ENCODE results near the gene SNX9. TPM values are rescaled to one million over a fixed set of nuclear protein-coding genes. Genes with fewer than 3 reads are reported as not detected.

Gene SNX9
- polyA plus RNA-seq, 2 of the 4 experiments (the other 2 are of a cell fraction) = 13.9 to 29.8 TPM

DNA sequence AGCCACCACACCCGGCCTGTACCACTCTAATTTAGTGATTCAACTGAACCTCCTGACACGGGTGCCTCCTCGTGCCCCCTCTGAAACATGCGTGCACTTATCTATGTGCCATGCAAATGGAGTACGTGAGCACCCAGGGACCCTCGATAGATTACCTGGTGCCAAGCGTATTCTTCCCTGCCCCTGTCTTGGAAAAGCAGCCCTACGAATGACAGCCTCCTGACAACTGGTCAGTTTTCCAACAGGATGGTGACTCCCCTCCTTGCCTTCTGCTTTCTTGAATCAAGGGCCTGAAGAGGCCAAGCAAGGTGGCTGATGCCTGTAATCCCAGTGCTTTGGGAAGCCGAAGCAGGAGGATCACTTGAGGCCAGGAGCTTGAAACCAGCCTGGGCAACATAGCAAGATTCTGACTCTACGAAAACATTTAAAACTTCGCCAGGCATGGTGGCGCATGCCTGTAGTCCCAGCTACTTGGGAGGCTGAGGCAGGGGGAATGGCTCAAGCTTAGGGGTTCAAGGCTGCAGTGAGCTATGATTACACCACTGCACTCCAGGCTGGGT, 133.2 kb downstream of the SNX9 start:
- CTCF ChIA-PET = interaction anchor here (1.1 to 1.6 kb wide), 2 partner anchors 19 to 116 kb away, joined by 3 to 9 read pairs; no protein-coding TSS in a partner anchor
- POLR2A ChIA-PET = no interaction called here

DNA sequence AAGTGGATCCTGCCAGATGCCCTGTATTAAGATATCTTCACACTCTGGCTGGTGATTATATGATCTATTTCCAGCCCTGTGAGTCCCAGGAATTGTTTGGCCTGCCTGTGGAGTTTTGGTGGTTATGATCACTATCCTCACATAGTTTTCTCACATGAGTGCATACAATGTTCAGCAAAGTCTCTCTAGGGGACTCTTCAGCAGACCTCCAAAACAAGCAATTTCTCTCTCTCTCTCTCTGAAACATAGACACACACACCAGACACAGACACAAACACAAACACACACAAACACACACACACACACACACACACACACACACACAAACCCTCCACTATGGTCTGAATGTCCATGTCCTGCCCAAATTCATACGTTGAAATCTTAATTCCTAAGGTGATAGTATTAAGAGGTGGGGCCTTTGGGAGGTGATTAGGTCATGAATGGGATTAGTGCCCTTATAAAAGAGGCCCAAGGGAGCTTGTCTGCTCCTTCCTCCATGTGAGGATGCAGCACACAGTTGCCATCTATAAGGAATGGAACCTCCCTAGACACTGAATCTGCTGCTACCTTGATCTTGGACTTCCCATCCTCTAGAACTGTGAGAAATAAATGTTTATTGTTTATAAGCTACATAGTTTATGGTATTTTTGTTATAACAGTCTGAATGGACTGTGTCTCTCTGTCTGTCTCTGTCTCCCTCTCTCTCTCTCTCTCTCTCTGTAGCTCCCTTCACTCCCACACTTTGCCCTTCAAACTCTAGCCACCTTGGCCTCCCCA, 136.6 kb downstream of the SNX9 start:
- Histone ChIP-seq H3K27ac (no peak overlapping the region), H3K4me1 (no peaks in the 10 kb centered on the region), H3K4me3 (no peak overlapping the region), H3K9me3 (peaks cover 24% of the 10 kb centered on the region), H3K4me2 (no peak overlapping the region)
- 0% methylated on average over 1 of the region's 1 CpG for WGBS (ENCODE audit: missing lambda C conversion rate)
- ATAC-seq (no peak), FAIRE-seq (no peak), DNase-seq (ENCODE audit: low read depth in 1 of 2, low spot score in 1 of 2) (no peak)
- TF ChIP-seq BHLHE40 (IDR thresholded peaks at IDR 0.05; ENCODE audit: low read depth, low read length) = no peak
- POLR2A ChIA-PET = no interaction called here
- CTCF ChIA-PET = no interaction called here

More for the DNA sequence above, 133.2 kb downstream of the SNX9 start:
- ATAC-seq = no peak
- no peak for DNase-seq (ENCODE audit: low read depth in 1 of 2, low spot score in 1 of 2)
- Histone ChIP-seq H3K4me1 (no peaks in the 10 kb centered on the region), H3K9me3 (peaks cover 24% of the 10 kb centered on the region), H3K4me2 (no peak overlapping the region), H3K4me3 (no peak overlapping the region), H3K27ac (no peak overlapping the region)
- FAIRE-seq = no peak
- WGBS (ENCODE audit: missing lambda C conversion rate) = 83% methylated on average over 9 of the region's 12 CpGs
- TF ChIP-seq ZC3H11A (IDR thresholded peaks at IDR 0.05) = no peak

DNA sequence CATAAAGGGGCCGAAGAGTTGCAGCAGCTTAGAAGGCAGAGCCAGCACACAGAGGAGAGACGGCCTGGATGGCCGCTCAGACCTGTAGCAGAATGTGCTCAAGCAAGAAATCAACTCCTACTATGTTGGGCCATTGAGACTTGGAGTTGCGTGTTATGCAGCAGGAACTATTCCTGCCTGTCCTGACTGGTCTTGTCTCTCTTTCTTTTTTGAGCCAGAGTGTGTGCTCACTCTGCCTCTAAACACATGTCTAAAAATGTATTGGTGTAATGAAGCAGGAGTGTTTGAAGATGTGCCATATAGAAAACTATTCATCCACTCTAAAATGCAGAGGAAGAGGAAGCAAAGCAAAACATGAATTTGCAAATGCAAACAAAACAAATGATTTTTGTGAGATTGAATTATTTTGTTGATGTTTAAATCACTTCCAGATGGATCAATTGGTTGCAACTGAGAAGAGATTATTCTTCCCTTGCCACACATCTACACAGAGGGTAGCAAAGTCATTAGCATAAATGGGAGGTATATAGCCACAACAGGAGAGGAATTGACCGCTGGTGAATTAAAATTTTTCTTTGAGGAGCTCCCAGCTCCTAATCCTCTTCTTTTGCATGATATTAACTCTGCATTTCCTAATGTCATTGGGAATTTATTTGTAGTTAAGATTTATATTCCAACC, 138.2 kb downstream of the SNX9 start:
- Histone ChIP-seq H3K9me3 (peaks cover 24% of the 10 kb centered on the region), H3K4me2 (no peak overlapping the region), H3K4me3 (no peak overlapping the region), H3K27ac (no peak overlapping the region), H3K4me1 (no peaks in the 10 kb centered on the region)
- DNase-seq (ENCODE audit: low read depth in 1 of 2, low spot score in 1 of 2) (no peak), ATAC-seq (no peak), FAIRE-seq (no peak)
- ChIA-PET POLR2A (no interaction called here), CTCF (no interaction called here)
- TF ChIP-seq GATA3 (IDR thresholded peaks at IDR 0.05; ENCODE audit: borderline replicate concordance) = no peak
- no peak for TF ChIP-seq NPAS2 (CRISPR knock-in tag; IDR thresholded peaks at IDR 0.05; ENCODE audit: borderline replicate concordance)
- TF ChIP-seq, protein P1, sequence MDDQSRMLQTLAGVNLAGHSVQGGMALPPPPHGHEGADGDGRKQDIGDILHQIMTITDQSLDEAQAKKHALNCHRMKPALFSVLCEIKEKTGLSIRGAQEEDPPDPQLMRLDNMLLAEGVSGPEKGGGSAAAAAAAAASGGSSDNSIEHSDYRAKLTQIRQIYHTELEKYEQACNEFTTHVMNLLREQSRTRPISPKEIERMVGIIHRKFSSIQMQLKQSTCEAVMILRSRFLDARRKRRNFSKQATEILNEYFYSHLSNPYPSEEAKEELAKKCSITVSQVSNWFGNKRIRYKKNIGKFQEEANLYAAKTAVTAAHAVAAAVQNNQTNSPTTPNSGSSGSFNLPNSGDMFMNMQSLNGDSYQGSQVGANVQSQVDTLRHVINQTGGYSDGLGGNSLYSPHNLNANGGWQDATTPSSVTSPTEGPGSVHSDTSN (IDR thresholded peaks at IDR 0.05) = no peak
- TF ChIP-seq TFCP2L1 (CRISPR knock-in tag; IDR thresholded peaks at IDR 0.05) = no peak
- TF ChIP-seq POLR2A (IDR thresholded peaks at IDR 0.05; ENCODE audit: low read length) = no peak
- no peak for TF ChIP-seq CBX2 (IDR thresholded peaks at IDR 0.05; ENCODE audit: borderline replicate concordance, low read depth)
- TF ChIP-seq JUN (IDR thresholded peaks at IDR 0.05) = no peak
- no peak for TF ChIP-seq FOSB (CRISPR knock-in tag; IDR thresholded peaks at IDR 0.05)
- no peak for TF ChIP-seq MAFK (IDR thresholded peaks at IDR 0.05; ENCODE audit: partially characterized antibody)
- no peak for TF ChIP-seq NFE2L2 (conservative IDR thresholded peaks at IDR 0.05; ENCODE audit: low read length)
- WGBS (ENCODE audit: missing lambda C conversion rate) = 73% methylated on average over 5 of the region's 5 CpGs

DNA sequence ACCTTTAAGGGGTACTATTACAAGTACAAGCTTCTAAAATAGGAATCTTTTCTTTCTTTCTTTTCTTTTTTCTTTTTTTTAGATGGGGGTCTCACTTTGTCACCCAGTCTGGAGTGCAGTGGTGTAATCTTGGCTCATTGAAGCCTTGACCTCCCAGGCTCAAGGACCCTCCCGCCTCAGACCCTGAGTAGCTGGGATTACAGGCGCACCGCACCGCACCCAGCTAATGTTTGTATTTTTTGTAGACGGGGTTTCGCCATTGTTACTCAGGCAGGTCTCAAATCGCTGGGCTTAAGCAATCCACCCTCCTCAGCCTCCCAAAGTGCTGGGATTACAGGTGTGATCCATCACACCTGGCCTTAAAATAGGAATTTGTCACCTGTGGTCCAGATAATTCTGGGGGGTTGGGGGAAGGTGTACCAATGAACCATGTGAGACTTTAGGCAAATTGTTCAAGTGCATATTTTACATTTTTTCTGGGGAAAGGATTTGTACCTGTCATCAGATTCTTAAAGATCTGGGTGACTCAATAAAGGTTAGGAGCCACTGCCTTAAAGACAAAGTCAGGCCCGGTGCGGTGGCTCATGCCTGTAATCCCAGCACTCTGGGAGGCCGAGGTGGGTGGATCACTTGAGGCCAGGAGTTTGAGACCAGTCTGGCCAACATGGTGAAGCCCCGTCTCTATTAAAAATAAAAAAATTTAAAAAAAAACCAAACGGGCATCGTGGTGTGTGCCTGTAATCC, 139.0 kb downstream of the SNX9 start:
- no peak for TF ChIP-seq BHLHE40 (IDR thresholded peaks at IDR 0.05; ENCODE audit: low read depth, low read length)
- Histone ChIP-seq H3K4me3 (no peak overlapping the region), H3K27ac (no peak overlapping the region), H3K9me3 (peaks cover 19% of the 10 kb centered on the region), H3K4me1 (no peaks in the 10 kb centered on the region), H3K4me2 (no peak overlapping the region)
- 81% methylated on average over 13 of the region's 13 CpGs for WGBS (ENCODE audit: missing lambda C conversion rate)
- FAIRE-seq (no peak), DNase-seq (ENCODE audit: low read depth in 1 of 2, low spot score in 1 of 2) (no peak), ATAC-seq (no peak)
- POLR2A ChIA-PET = no interaction called here
- CTCF ChIA-PET = no interaction called here

Data from A549 (cell line).